ENCODE measurements around the gene SYTL3. TPM values are rescaled to one million over a fixed set of nuclear protein-coding genes. Genes with fewer than 3 reads are reported as not detected.
"Not testable (repeated sequence)": the region's sequence is repeated elsewhere in the genome, so short reads cannot be mapped to it uniquely, and the experiment has no call there.

The SYTL3 gene
- total RNA-seq, 2 donors from 2014 or later, result 4.2 to 5.6 TPM

- H3K36me3 ChIP-seq, result peaks cover 6% of the 10 kb centered on the region
- H3K4me3 ChIP-seq, result no peak overlapping the region
- TF ChIP-seq CTCF (IDR thresholded peaks at IDR 0.05), result no peak
- H3K27ac ChIP-seq, result peak overlapping the region; percentile 64 to 79
- no peaks in the 10 kb centered on the region for H3K27me3 ChIP-seq
- no peaks in the 10 kb centered on the region for H3K9me3 ChIP-seq
- H3K4me1 ChIP-seq, result peaks cover 0 to 48% of the 10 kb centered on the region in 2 donors
- DNase-seq (ENCODE audit: low spot score), result no peak
Observed at GRCh38 chr6:158627940-158628211, 22.0 kb upstream of the SYTL3 start.

- Histone ChIP-seq H3K27me3 (no peaks in the 10 kb centered on the region), H3K4me1 (peaks cover 0 to 48% of the 10 kb centered on the region in 2 donors), H3K4me3 (no peak overlapping the region), H3K27ac (peak overlapping the region; percentile 58 to 79), H3K36me3 (peaks cover 12% of the 10 kb centered on the region), H3K9me3 (no peaks in the 10 kb centered on the region)
- no peak for TF ChIP-seq CTCF (IDR thresholded peaks at IDR 0.05)
- DNase-seq (ENCODE audit: low spot score), result no peak
Observed at GRCh38 chr6:158628542-158628941, 21.3 kb upstream of the SYTL3 start.

- Histone ChIP-seq H3K27me3 (no peaks in the 10 kb centered on the region), H3K4me1 (peaks cover 0 to 48% of the 10 kb centered on the region in 2 donors), H3K27ac (peak overlapping the region; percentile 58 to 79), H3K9me3 (no peaks in the 10 kb centered on the region), H3K4me3 (no peak overlapping the region), H3K36me3 (peaks cover 14% of the 10 kb centered on the region)
- peak; percentile 56 for DNase-seq (ENCODE audit: low spot score)
- TF ChIP-seq CTCF (IDR thresholded peaks at IDR 0.05), result peak in 1 of 2 donors; percentile 55
Observed at GRCh38 chr6:158629367-158630221, 20.3 kb upstream of the SYTL3 start.

- peaks cover 0 to 48% of the 10 kb centered on the region in 2 donors for H3K4me1 ChIP-seq
- no peaks in the 10 kb centered on the region for H3K9me3 ChIP-seq
- DNase-seq (ENCODE audit: low spot score), result peak; percentile 80
- no peaks in the 10 kb centered on the region for H3K27me3 ChIP-seq
- no peak overlapping the region for H3K4me3 ChIP-seq
- H3K36me3 ChIP-seq, result peaks cover 20% of the 10 kb centered on the region
- TF ChIP-seq CTCF (IDR thresholded peaks at IDR 0.05), result no peak
- H3K27ac ChIP-seq, result peak overlapping the region; percentile 77 to 86
Observed at GRCh38 chr6:158630938-158631616, 18.8 kb upstream of the SYTL3 start.

- Histone ChIP-seq H3K4me1 (peaks cover 0 to 43% of the 10 kb centered on the region in 2 donors), H3K27me3 (no peaks in the 10 kb centered on the region), H3K27ac (peak overlapping the region; percentile 77 to 86), H3K36me3 (peaks cover 21% of the 10 kb centered on the region), H3K9me3 (no peaks in the 10 kb centered on the region), H3K4me3 (no peak overlapping the region)
- peak; percentile 93 for DNase-seq (ENCODE audit: low spot score)
- no peak for TF ChIP-seq CTCF (IDR thresholded peaks at IDR 0.05)
Observed at GRCh38 chr6:158631678-158632537, 17.9 kb upstream of the SYTL3 start.

- H3K27me3 ChIP-seq, result not testable (repeated sequence)
- H3K27ac ChIP-seq, result peak overlapping the region; percentile 77 to 86
- peaks cover 29% of the 10 kb centered on the region for H3K36me3 ChIP-seq
Observed at GRCh38 chr6:158632538-158633119, 17.2 kb upstream of the SYTL3 start.

More at GRCh38 chr6:158632538-158633119, 17.2 kb upstream of the SYTL3 start:
- DNase-seq (ENCODE audit: low spot score), result peak; percentile 52
- H3K4me1 ChIP-seq, result peaks cover 0 to 38% of the 10 kb centered on the region in 2 donors
- H3K4me3 ChIP-seq, H3K9me3 ChIP-seq: not testable (repeated sequence)
